Ascending aorta (tissue), 2 donors: ENCODE measurements around the gene AP1S1. TPM values are rescaled to one million over a fixed set of nuclear protein-coding genes. Genes with fewer than 3 reads are reported as not detected.
"Not testable (repeated sequence)": the region's sequence is repeated elsewhere in the genome, so short reads cannot be mapped to it uniquely, and the experiment has no call there.

Experiments
- DNase-seq, 2 donors: peaks; one replicate each; pipeline ENCODE4 v3.0.0-alpha.2; 2019; ENCODE audit warnings: low spot score in 2 of 2
- H3K27ac ChIP-seq, 2 donors: fragments of 200-600 bp; sonication (generic); one replicate each; pipeline ENCODE4 v1.5.1; 2016 to 2017; ENCODE audit warnings: mild to moderate bottlenecking in 1 of 2
- H3K27me3 ChIP-seq: fragments of 200-600 bp; sonication (generic); one replicate; pipeline ENCODE4 v1.5.1; 2017
- H3K36me3 ChIP-seq, 2 donors: fragments of 200-600 bp; sonication (generic); one replicate each; pipeline ENCODE4 v1.5.1; 2016
- H3K4me1 ChIP-seq, 2 donors: fragments of 200-600 bp; sonication (generic); one replicate each; pipeline ENCODE4 v1.5.1; 2016 to 2017; ENCODE audit warnings: mild to moderate bottlenecking in 1 of 2
- H3K4me3 ChIP-seq, 2 donors: fragments of 200-600 bp; sonication (generic); one replicate each; pipeline ENCODE4 v1.5.1; 2016 to 2017; ENCODE audit warnings: mild to moderate bottlenecking in 1 of 2
- H3K9me3 ChIP-seq, 2 donors: fragments of 200-600 bp; sonication (generic); one replicate each; pipeline ENCODE4 v1.5.1; 2016
- intact Hi-C: fragments of 100-400 bp; cut with DNase I; formaldehyde crosslinking; loops from one replicate; pipeline ENCODE4 v1.15.1; 2023
- total RNA-seq: library from RNA; depleted of rRNA; stranded (reverse); fragments of >200 nt; gene quantifications from one replicate; pipeline ENCODE4 v1.1.0, GENCODE V29; 2016
- TF ChIP-seq, protein P1 (sequence below), 3 experiments: fragments of 200-600 bp in 2 of 3; fragments of 450-650 bp in 1 of 3; sonication (generic) in 2 of 3; IDR thresholded peaks; one replicate each; pipeline ENCODE4 v1.5.1; 2016 to 2019; ENCODE audit warnings: antibody characterized with exemption in 3 of 3, mild to moderate bottlenecking in 1 of 3, moderate library complexity in 1 of 3

Gene AP1S1
- total RNA-seq, 1 donor from 2014 or later, result 77.4 TPM

DNA sequence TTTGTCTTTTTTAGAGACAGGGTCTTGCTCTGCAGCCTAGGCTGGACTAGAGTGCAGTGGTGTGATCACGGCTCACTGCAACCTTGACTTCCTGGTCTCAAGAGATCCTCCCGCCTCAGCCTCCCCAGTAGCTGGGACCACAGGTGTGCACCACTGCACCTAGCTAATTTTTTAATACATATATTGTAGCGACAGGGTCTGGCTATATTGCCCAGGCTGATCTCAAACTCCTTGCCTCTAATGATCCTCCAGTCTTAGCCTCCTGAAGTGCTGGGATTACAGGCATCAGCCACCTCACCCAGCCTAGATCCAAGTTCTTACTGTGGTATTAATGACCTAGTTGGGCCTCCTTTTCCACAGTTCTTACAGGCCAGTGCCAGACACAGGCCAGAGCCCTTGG lies 39.1 kb upstream of the AP1S1 start:
- intact Hi-C loops, result no loop called here
- H3K36me3 ChIP-seq, result no peaks in the 10 kb centered on the region
- no peaks in the 10 kb centered on the region for H3K27me3 ChIP-seq
- DNase-seq, result no peak
- no peak overlapping the region for H3K4me3 ChIP-seq
- H3K9me3 ChIP-seq, result no peaks in the 10 kb centered on the region
- TF ChIP-seq, protein P1, sequence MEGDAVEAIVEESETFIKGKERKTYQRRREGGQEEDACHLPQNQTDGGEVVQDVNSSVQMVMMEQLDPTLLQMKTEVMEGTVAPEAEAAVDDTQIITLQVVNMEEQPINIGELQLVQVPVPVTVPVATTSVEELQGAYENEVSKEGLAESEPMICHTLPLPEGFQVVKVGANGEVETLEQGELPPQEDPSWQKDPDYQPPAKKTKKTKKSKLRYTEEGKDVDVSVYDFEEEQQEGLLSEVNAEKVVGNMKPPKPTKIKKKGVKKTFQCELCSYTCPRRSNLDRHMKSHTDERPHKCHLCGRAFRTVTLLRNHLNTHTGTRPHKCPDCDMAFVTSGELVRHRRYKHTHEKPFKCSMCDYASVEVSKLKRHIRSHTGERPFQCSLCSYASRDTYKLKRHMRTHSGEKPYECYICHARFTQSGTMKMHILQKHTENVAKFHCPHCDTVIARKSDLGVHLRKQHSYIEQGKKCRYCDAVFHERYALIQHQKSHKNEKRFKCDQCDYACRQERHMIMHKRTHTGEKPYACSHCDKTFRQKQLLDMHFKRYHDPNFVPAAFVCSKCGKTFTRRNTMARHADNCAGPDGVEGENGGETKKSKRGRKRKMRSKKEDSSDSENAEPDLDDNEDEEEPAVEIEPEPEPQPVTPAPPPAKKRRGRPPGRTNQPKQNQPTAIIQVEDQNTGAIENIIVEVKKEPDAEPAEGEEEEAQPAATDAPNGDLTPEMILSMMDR (IDR thresholded peaks at IDR 0.05), result no peak
- H3K27ac ChIP-seq, result peak overlapping the region; percentile 67 to 96
- H3K4me1 ChIP-seq, result peaks cover 6 to 21% of the 10 kb centered on the region in 2 donors

DNA sequence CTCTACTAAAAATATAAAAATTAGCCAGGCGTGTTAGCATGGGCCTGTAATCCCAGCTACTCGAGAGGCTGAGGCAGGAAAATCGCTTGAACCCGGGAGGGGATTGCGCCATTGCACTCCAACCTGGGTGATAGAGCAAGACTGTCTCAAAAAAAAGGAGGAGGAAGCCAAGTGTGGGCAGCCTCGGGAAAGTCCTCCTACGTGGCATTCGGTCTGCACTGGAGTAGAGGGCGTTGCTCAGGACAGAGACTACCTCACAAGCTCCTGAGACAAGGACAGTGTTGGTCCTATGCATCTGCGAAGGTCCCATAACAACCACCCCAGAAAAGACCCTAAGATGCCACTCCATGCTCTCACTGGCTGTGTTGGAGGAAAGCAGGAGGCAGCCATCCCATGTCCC lies 37.4 kb upstream of the AP1S1 start:
- peak overlapping the region; percentile 96 to 98 for H3K27ac ChIP-seq
- TF ChIP-seq, protein P1 (IDR thresholded peaks at IDR 0.05), result no peak
- intact Hi-C loops, result loop anchor here (1.0 kb wide), 1 partner anchor 17 kb away; no protein-coding TSS in a partner anchor
- DNase-seq, result no peak
- no peak overlapping the region for H3K4me3 ChIP-seq
- H3K36me3 ChIP-seq, result no peaks in the 10 kb centered on the region
- no peaks in the 10 kb centered on the region for H3K9me3 ChIP-seq
- peaks cover 6 to 29% of the 10 kb centered on the region in 2 donors for H3K4me1 ChIP-seq
- no peaks in the 10 kb centered on the region for H3K27me3 ChIP-seq

DNA sequence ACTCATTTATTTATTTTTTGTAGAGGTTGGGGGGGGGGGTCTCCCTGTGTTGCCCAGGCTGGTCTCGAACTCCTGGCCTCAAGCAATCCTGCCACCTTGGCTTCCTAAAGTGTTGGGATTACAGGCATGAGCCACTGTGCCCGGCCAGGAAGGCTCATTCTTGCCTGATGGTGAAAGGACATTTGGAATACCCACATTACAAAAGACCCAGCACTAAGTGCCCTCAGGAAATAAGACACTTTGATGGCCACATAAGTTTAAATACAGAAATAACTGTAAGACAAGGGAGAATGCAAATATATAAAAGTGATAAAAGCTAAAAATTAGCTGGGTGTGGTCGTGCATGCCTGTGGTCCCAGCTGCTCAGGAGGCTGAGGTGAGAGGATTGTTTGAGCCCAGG lies 35.4 kb upstream of the AP1S1 start:
- Histone ChIP-seq H3K36me3 (no peaks in the 10 kb centered on the region), H3K4me3 (no peak overlapping the region), H3K27ac (peak overlapping the region; percentile 96 to 98), H3K27me3 (no peaks in the 10 kb centered on the region), H3K4me1 (peaks cover 6 to 45% of the 10 kb centered on the region in 2 donors), H3K9me3 (no peaks in the 10 kb centered on the region)
- intact Hi-C loops, result no loop called here
- TF ChIP-seq, protein P1 (IDR thresholded peaks at IDR 0.05), result no peak
- no peak for DNase-seq

DNA sequence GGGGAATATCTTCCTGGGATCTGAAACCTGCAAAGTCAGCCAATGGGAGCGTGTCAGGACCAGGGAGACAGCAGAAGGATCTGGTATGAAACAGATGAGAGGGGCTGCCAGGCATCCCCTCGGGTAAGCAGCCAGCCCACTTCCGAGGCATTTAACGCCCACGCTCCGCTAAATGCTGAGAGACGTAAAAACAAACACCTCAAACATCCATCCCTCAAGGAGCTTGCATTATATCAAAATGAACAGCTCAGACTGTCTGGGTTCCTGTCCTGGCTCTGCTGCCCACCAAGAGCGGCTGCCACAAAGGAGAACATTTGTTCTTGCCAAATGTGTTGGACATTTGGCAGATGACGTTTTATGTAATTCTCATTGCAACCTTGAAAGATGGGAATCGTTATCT lies 34.4 kb upstream of the AP1S1 start:
- DNase-seq, result no peak
- TF ChIP-seq, protein P1 (IDR thresholded peaks at IDR 0.05), result no peak
- H3K4me1 ChIP-seq, result peaks cover 6 to 55% of the 10 kb centered on the region in 2 donors
- H3K4me3 ChIP-seq, result no peak overlapping the region
- H3K36me3 ChIP-seq, result no peaks in the 10 kb centered on the region
- H3K27ac ChIP-seq, result peak overlapping the region; percentile 96 to 98
- H3K27me3 ChIP-seq, result no peaks in the 10 kb centered on the region
- intact Hi-C loops, result no loop called here
- no peaks in the 10 kb centered on the region for H3K9me3 ChIP-seq

DNA sequence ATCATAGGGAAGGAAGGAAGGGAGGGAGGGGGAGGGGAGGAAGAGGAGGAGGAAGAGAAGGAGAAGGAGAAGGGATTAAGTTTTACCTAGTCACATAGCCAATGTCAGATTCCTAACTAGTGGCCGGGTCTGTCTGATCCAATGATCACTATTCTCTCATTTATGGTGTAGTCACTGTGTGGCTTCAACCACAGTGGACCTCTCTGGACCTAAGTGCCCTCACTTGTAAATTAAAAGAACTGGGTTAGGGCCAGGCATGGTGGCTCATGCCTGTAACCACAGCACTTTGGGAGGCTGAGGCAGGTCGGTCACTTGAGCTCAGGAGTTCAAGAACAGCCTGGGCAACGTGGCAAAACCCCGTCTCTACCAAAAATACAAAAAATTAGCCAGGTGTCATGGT lies 34.0 kb upstream of the AP1S1 start:
- intact Hi-C loops, result no loop called here
- H3K36me3 ChIP-seq, result no peaks in the 10 kb centered on the region
- H3K4me3 ChIP-seq, result no peak overlapping the region
- H3K4me1 ChIP-seq, result peaks cover 6 to 59% of the 10 kb centered on the region in 2 donors
- no peak for DNase-seq
- H3K27ac ChIP-seq, result peak overlapping the region; percentile 96 to 98
- TF ChIP-seq, protein P1 (IDR thresholded peaks at IDR 0.05), result no peak
- no peaks in the 10 kb centered on the region for H3K9me3 ChIP-seq
- no peaks in the 10 kb centered on the region for H3K27me3 ChIP-seq

DNA sequence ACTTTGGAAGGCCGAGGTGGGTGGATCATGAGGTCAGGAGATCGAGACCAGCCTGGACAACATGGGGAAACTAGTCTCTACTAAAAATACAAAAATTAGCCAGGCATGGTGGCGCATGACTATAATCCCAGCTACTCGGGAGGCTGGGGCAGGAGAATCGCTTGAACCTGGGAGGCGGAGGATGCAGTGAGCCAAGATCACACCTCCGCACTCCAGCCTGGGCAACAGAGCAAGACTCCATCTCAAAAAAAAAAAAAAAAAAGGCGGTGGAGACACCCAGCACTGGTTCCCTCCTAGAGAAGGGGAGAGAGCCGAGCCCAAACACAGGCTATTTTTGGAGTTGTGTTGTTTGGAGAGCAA lies 32.7 kb upstream of the AP1S1 start:
- not testable (repeated sequence) for H3K4me3 ChIP-seq, DNase-seq, H3K36me3 ChIP-seq, H3K9me3 ChIP-seq, H3K27me3 ChIP-seq
- intact Hi-C loops, result loop anchor here (1.0 kb wide), 1 partner anchor 17 kb away; no protein-coding TSS in a partner anchor
- Histone ChIP-seq H3K4me1 (peaks cover 18 to 72% of the 10 kb centered on the region in 2 donors), H3K27ac (peak overlapping the region; percentile 96 to 98)
